K562 (cell line): ENCODE results near the gene CAMK1D.

Experiments used
- CTCF ChIP-seq, 3 experiments: IDR thresholded peaks in 2 of 3; conservative IDR thresholded peaks in 1 of 3; 2 replicates each; pipeline ENCODE4 v1.5.1; 2011 to 2012; ENCODE audit warnings: low read length in 3 of 3, mild to moderate bottlenecking in 3 of 3, control low read depth in 2 of 3, improper control_type of control experiment in 1 of 3, inconsistent platforms in 1 of 3, low read depth in 1 of 3, mixed read lengths in 1 of 3, moderate library complexity in 1 of 3; ENCODE audit not compliant: insufficient read depth in 2 of 3
- EHMT2 ChIP-seq: fragments of 450-650 bp; IDR thresholded peaks from 2 replicates; pipeline ENCODE4 v1.6.1; 2018; ENCODE audit warnings: antibody characterized with exemption
- FOXP1 ChIP-seq: sonication (generic); formaldehyde crosslinking; IDR thresholded peaks from 2 replicates; pipeline ENCODE4 v1.8.0; 2022; ENCODE audit warnings: mild to moderate bottlenecking, missing genetic modification reagents
- KDM5B ChIP-seq: fragments of 200-600 bp; sonication (generic); IDR thresholded peaks from 2 replicates; pipeline ENCODE4 v1.6.1; 2012; ENCODE audit warnings: low read depth, mild to moderate bottlenecking, moderate library complexity, low read length, control low read depth, inconsistent platforms; ENCODE audit not compliant: insufficient replicate concordance
- NFRKB ChIP-seq: fragments of 450-650 bp; IDR thresholded peaks from 2 replicates; pipeline ENCODE4 v1.6.1; 2016; ENCODE audit warnings: low read depth
- SMAD4 ChIP-seq: fragments of 250-450 bp; sonication (Bioruptor Pico); conservative IDR thresholded peaks from 2 replicates; pipeline ENCODE4 v1.8.0; 2021; ENCODE audit warnings: inconsistent platforms, mild to moderate bottlenecking, moderate library complexity
- ZNF121 ChIP-seq: sonication (generic); formaldehyde crosslinking; conservative IDR thresholded peaks from 2 replicates; pipeline ENCODE4 v1.8.0; 2022; ENCODE audit warnings: missing genetic modification reagents

DNA sequence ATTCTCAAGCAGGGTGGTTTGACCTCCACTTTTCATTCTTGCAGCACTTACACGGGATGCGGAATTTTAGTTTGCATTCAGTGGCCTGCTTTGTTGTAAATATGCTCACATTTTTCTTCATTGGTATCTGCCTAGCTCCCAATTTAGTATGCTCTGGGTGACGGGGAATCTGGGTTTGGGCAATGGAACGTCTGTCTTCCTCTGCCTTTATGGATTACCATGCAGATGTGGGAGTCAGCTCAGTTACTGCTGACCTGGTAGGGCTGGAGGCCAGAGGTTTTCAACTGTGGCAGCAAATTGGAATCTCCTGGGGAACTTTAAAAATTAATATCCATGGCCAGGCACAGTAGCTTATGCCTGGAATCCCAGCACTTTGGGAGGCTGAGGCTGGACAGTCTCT is 161.6 kb downstream of the CAMK1D start:
- no peak for TF ChIP-seq CTCF (IDR thresholded peaks at IDR 0.05 in 2 of 3, conservative IDR thresholded peaks at IDR 0.05 in 1 of 3; ENCODE audit: insufficient read depth in 2 of 3, low read depth in 1 of 3, low read length in 3 of 3)
- no peak for TF ChIP-seq SMAD4 (CRISPR knock-in tag)
- no peak for TF ChIP-seq KDM5B
- TF ChIP-seq ZNF121 (CRISPR knock-in tag): no peak
- TF ChIP-seq EHMT2: no peak
- TF ChIP-seq FOXP1 (CRISPR knock-in tag): no peak
- TF ChIP-seq NFRKB: no peak
